Activated B cell treated with CpG ODN at 0.5 μM for 24 hours (primary cell): ENCODE data around the gene RPS19. TPM values are rescaled to one million over a fixed set of nuclear protein-coding genes. Genes with fewer than 3 reads are reported as not detected.

Source experiments
- ATAC-seq: fragments of 200-7000 bp; cut with Tn5 transposase; one replicate; pipeline ENCODE4 v1.10.0; 2021; ENCODE audit warnings: low read depth, mild to moderate bottlenecking, moderate library complexity
- CTCF ChIA-PET: fragments of 350-600 bp; sonication (Branson Sonifier 250); formaldehyde crosslinking; loops from one replicate; lab custom pipeline; 2021; ENCODE audit warnings: antibody characterized with exemption; lab: Charles Lee
- POLR2A ChIA-PET: fragments of 350-600 bp; sonication (Branson Sonifier 250); formaldehyde crosslinking; loops from one replicate; lab custom pipeline; 2021; ENCODE audit warnings: antibody characterized with exemption; lab: Charles Lee
- DNase-seq: peaks from one replicate; pipeline ENCODE4 v3.0.0; 2022
- H3K27ac Mint-ChIP-seq: one replicate; pipeline ENCODE4 v1.8.0; 2020; ENCODE audit warnings: mixed read lengths
- H3K27me3 Mint-ChIP-seq: one replicate; pipeline ENCODE4 v1.8.0; 2021; ENCODE audit warnings: mixed read lengths
- H3K36me3 Mint-ChIP-seq: one replicate; pipeline ENCODE4 v1.8.0; 2021; ENCODE audit warnings: low read depth, mixed read lengths
- H3K4me1 Mint-ChIP-seq: one replicate; pipeline ENCODE4 v1.8.0; 2021; ENCODE audit warnings: mixed read lengths
- H3K4me3 Mint-ChIP-seq: one replicate; pipeline ENCODE4 v1.8.0; 2020; ENCODE audit warnings: mild to moderate bottlenecking, mixed read lengths
- H3K9me3 Mint-ChIP-seq: one replicate; pipeline ENCODE4 v1.8.0; 2020; ENCODE audit warnings: mixed read lengths
- intact Hi-C: fragments of 100-400 bp; cut with micrococcal nuclease; formaldehyde crosslinking; loops from one replicate; pipeline ENCODE4 v1.15.1; 2024
- total RNA-seq: library from RNA; stranded (reverse); gene quantifications from 2 replicates; pipeline ENCODE4 v1.2.3, GENCODE V29; 2022
- TF ChIP-seq, protein P1 (sequence below): fragments of 200-600 bp; IDR thresholded peaks from one replicate; pipeline ENCODE4 v1.8.0; 2022; ENCODE audit warnings: antibody characterized with exemption, mild to moderate bottlenecking

The RPS19 gene
- total RNA-seq, 1 donor from 2014 or later, result 4,196 TPM

DNA sequence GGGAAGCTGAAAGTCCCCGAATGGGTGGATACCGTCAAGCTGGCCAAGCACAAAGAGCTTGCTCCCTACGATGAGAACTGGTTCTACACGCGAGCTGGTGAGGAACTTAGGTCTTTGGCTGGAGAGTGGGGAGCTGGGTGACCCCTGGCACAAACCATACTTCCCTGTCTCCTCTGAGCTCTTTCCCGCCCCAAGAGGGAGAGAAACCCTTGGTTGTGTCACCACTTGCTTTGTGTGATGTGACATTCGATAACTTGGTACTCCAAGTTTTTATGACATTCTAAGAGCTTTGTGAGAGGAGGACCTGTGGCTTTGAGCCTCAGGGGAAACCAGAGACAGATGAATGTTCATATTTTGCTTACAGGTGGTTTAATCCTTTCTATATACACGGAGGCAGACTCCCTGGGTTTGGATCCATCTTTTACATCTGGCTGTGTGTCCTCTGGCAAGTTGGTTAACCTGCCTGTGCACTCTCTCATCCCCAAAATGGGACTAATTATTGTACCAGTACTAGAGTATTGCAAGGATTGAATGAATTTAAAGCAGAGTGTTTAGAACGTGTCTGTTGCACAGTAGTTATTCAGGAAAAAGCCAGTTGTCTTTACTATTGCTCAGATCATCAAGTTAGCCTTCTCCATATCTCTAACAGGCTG lies 1.2 kb downstream of the RPS19 start:
- ChIA-PET POLR2A (interaction anchor here (0.5 to 4.1 kb wide), 10 partner anchors 12 to 1719 kb away, joined by 4 to 258 read pairs (median 19); partner anchors contain the start of genes ARHGEF1, CD79A, ERFL and RABAC1), CTCF (interaction anchor here (1.3 to 3.8 kb wide), 3 partner anchors 11 to 26 kb away, joined by 3 to 34 read pairs (median 5); no protein-coding TSS in a partner anchor)
- H3K27me3 Mint-ChIP-seq, result no peaks in the 10 kb centered on the region
- peak overlapping the region; percentile 94 for H3K4me3 Mint-ChIP-seq
- H3K9me3 Mint-ChIP-seq, result no peaks in the 10 kb centered on the region
- TF ChIP-seq, protein P1, sequence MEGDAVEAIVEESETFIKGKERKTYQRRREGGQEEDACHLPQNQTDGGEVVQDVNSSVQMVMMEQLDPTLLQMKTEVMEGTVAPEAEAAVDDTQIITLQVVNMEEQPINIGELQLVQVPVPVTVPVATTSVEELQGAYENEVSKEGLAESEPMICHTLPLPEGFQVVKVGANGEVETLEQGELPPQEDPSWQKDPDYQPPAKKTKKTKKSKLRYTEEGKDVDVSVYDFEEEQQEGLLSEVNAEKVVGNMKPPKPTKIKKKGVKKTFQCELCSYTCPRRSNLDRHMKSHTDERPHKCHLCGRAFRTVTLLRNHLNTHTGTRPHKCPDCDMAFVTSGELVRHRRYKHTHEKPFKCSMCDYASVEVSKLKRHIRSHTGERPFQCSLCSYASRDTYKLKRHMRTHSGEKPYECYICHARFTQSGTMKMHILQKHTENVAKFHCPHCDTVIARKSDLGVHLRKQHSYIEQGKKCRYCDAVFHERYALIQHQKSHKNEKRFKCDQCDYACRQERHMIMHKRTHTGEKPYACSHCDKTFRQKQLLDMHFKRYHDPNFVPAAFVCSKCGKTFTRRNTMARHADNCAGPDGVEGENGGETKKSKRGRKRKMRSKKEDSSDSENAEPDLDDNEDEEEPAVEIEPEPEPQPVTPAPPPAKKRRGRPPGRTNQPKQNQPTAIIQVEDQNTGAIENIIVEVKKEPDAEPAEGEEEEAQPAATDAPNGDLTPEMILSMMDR, result no peak
- H3K36me3 Mint-ChIP-seq, result peaks cover 56% of the 10 kb centered on the region
- no peak for DNase-seq
- intact Hi-C loops, result no loop called here
- H3K4me1 Mint-ChIP-seq, result peaks cover 52% of the 10 kb centered on the region
- H3K27ac Mint-ChIP-seq, result peak overlapping the region; percentile 86
- ATAC-seq, result no peak

DNA sequence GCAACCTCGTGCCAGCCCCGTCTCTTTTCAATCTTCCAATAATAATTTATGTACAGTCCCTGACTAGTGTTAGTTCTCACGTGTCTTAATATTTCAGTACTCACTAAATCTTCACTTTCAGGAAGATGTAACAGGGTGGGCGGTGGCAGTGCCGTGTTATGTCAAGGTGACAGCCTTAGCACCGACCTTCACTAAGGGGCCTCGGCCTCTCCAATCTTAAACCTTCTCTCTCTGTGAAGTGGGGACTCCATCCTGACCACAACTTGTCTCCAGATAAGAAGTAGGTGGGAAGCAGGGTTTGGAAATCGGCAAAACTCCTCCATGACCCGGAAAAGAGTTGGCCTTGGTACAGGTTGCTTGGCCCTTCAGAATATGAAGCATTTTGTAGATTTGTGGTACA lies 1.8 kb downstream of the RPS19 start:
- peaks cover 61% of the 10 kb centered on the region for H3K36me3 Mint-ChIP-seq
- TF ChIP-seq, protein P1, result no peak
- peak overlapping the region; percentile 94 for H3K4me3 Mint-ChIP-seq
- POLR2A ChIA-PET, result interaction anchor here (1.0 to 4.1 kb wide), 6 partner anchors 11 to 97 kb away, joined by 3 to 258 read pairs (median 19); partner anchors contain the start of genes ARHGEF1, CD79A, ERFL and RABAC1
- H3K9me3 Mint-ChIP-seq, result no peaks in the 10 kb centered on the region
- CTCF ChIA-PET, result interaction anchor here (1.3 to 1.9 kb wide), 2 partner anchors 10 to 25 kb away, joined by 3 to 8 read pairs; no protein-coding TSS in a partner anchor
- H3K27ac Mint-ChIP-seq, result peak overlapping the region; percentile 86
- DNase-seq, result no peak
- no peak for ATAC-seq
- intact Hi-C loops, result no loop called here
- H3K4me1 Mint-ChIP-seq, result peaks cover 58% of the 10 kb centered on the region
- H3K27me3 Mint-ChIP-seq, result no peaks in the 10 kb centered on the region

DNA sequence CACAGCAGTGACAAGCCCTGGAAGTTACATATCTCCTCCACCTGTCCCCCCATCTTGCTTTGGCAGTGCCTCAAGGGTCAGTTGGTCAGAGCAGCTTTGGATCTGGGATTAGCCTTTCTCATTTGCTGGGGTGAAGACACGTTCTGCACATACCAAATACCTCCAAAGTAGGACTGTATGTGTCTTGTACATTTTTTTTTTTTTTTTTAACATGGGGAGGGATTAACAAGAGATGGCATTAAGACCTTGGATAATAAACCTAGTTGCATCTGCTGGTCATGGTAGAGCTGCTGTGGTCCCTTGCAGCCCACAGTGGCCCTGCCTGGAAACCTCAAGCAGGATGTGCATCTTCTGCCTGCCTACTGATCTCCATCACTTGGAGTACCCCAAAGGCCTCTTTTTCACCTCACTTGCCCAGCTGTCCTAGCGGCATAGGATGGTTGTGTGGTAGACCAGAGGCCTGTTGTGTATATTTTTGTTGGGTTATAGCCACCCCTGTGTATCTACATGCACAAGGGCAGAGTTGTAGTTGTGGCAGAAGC lies 2.5 kb downstream of the RPS19 start:
- TF ChIP-seq, protein P1, result no peak
- intact Hi-C loops, result no loop called here
- ChIA-PET POLR2A (interaction anchor here (0.6 to 3.3 kb wide), 7 partner anchors 10 to 223 kb away, joined by 3 to 15 read pairs (median 4); partner anchors contain the start of genes CD79A and RABAC1), CTCF (interaction anchor here (0.7 to 1.9 kb wide), 2 partner anchors 10 to 59 kb away, joined by 3 to 8 read pairs; no protein-coding TSS in a partner anchor)
- Mint-ChIP-seq H3K4me1 (peaks cover 62% of the 10 kb centered on the region), H3K27me3 (no peaks in the 10 kb centered on the region), H3K9me3 (no peaks in the 10 kb centered on the region), H3K27ac (no peak overlapping the region), H3K36me3 (peaks cover 62% of the 10 kb centered on the region), H3K4me3 (peak overlapping the region; percentile 94)
- DNase-seq (no peak), ATAC-seq (no peak)

DNA sequence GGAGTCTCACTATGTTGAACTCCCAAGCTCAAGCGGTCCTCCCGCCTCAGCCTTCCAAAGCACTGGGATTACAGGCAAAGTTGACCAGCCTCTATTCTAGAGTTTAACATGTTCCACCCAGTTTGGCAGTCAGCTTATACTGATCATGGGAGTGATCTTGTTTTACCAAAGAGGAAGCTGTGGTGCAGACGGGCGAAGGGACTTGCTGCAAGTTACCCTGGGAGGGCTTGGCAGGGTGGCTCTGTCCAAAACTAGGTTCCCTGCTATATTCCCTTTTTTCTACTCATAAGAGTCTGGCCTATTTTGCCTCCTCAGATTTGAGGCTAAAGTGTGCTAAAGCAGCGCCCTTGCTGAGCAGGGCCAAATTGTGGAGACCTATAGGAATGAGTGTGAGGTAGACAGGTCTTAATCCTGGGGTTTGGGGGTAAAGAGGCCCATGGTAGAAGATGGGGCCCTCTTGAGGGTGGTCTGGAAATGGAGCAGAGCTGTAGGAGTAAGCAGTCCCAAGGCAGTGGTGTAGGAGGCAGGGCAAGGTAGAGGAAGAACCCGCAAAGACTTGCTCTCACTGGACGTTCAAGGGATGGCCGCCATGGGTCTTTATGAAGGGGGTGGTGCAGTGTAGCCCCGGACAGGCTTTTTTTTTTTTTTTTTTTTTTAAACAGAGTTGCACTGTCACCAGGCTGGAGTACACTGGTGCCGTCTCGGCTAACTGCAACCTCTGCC lies 3.3 kb downstream of the RPS19 start:
- intact Hi-C loops, result no loop called here
- peak overlapping the region; percentile 65 for H3K27ac Mint-ChIP-seq
- peak overlapping the region; percentile 94 for H3K4me3 Mint-ChIP-seq
- POLR2A ChIA-PET, result interaction anchor here (0.5 to 3.3 kb wide), 10 partner anchors 9 to 566 kb away, joined by 3 to 15 read pairs (median 4); partner anchors contain the start of genes CD79A, ERFL and RABAC1
- H3K36me3 Mint-ChIP-seq, result peaks cover 70% of the 10 kb centered on the region
- H3K4me1 Mint-ChIP-seq, result peaks cover 70% of the 10 kb centered on the region
- DNase-seq (no peak), ATAC-seq (no peak)
- TF ChIP-seq, protein P1, result no peak
- no peaks in the 10 kb centered on the region for H3K9me3 Mint-ChIP-seq
- CTCF ChIA-PET, result interaction anchor here (1.2 to 1.9 kb wide), 2 partner anchors 9 to 89 kb away, joined by 4 to 8 read pairs; no protein-coding TSS in a partner anchor
- no peaks in the 10 kb centered on the region for H3K27me3 Mint-ChIP-seq
